ENCODE results near the gene CDC20.

GRCh38 chr1:43329995-43330751 lies 28.6 kb upstream of the CDC20 start:
- TF ChIP-seq CTCF (IDR thresholded peaks at IDR 0.05) (no peak), POLR2A (IDR thresholded peaks at IDR 0.05) (no peak)
